GM21360 (cell line): ENCODE results near the gene RLN1.
"Not testable (repeated sequence)": the region's sequence is repeated elsewhere in the genome, so short reads cannot be mapped to it uniquely, and the experiment has no call there.

Source experiments
- ATAC-seq: cut with Tn5 transposase; IDR thresholded peaks from one replicate; pipeline ENCODE4 v1.9.1; 2021; ENCODE audit warnings: mild to moderate bottlenecking, moderate library complexity; ENCODE audit not compliant: unreplicated experiment

Gene RLN1

GRCh38 chr9:5326187-5326586 is 13.5 kb downstream of the RLN1 start:
- ATAC-seq = no peak

DNA sequence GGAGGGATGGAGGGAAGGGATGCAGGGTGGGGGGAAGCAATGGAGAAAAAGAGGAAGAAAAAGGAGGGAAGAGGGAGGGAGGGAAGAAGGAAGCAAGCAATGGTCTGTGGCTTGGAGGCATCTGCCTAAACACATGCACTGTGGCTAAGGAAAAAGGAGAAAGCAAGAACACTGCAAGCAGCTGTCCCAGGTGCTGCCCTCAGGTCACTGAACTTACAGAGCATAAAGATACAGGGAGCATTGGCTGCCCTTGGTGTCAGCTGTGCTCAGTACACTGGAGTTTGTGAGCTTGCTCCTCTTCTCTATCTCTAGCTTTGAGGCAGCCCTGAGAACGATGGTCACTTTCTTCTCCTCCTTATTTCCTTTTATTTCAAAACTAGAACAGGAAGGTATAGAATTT is 18.1 kb downstream of the RLN1 start:
- ATAC-seq = not testable (repeated sequence)

GRCh38 chr9:5321058-5321457 is 18.6 kb downstream of the RLN1 start:
- ATAC-seq = no peak

DNA sequence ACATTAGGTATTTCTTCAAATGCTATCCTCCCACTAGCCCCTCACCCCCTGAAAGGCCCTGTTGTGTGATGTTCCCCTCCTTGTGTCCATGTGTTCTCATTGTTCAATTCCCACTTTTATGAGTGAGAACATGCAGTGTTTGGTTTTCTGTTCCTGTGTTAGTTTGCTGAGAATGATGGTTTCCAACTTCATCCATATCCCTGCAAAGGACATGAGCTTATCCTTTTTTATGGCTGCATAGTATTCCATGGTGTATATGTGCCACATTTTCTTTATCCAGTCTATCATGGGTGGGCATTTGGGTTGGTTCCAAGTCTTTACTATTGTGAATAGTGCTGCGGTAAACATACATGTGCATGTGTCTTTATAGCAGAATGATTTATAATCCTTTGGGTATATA is 23.3 kb downstream of the RLN1 start:
- not testable (repeated sequence) for ATAC-seq

GRCh38 chr9:5315187-5315923 is 24.3 kb downstream of the RLN1 start:
- no peak for ATAC-seq

GRCh38 chr9:5310851-5311250 is 28.8 kb downstream of the RLN1 start:
- ATAC-seq = no peak

DNA sequence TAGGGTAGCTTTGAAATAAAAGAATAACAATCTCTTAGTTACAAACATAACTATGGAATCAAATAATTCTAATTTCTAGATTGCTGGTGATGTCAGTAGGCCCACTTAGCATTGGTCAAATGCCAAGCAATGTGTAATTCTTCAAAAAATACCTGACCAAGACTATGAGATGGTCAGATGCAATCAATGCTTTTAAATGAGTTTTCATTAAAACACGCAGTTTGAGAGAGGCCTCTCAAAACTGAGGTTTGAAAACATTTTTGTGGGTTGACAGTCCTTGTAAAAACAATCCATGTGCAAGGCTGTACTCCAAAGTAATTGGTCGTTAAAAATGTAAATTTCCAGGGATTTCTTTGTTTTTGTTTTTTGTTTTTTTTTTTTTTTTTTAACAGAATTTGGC is 33.9 kb downstream of the RLN1 start:
- no peak for ATAC-seq

GRCh38 chr9:5303840-5304795 is 35.6 kb downstream of the RLN1 start, which contains the start of gene RLN2:
Gene RLN2, minus strand, starts transcription at chr9:5304716. Its CDS starts 136 bp downstream, at chr9:5304580.
- ATAC-seq = peak; percentile 99

- no peak for ATAC-seq
Observed at GRCh38 chr9:5301544-5301943, 38.1 kb downstream of the RLN1 start.

- no peak for ATAC-seq
Observed at GRCh38 chr9:5292141-5292540, 47.5 kb downstream of the RLN1 start.

DNA sequence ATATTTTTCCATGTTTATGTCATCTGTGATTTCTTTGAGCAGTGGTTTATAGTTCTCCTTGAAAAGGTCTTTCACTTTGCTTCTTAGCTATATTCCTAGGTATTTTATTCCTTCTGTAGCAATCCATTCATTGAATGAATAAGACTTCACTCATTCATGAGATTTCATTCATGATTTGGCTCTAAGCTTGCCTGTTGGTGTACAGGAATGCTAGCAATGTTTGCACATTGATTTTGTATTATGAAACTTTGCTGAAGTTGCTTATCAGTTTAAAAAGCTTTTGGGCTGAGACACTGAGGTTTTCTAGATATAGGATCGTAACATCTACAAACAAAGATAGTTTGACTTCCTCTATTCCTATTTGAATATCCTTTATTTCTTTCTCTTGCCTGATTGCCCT is 51.1 kb downstream of the RLN1 start:
- no peak for ATAC-seq

- ATAC-seq = no peak
Observed at GRCh38 chr9:5286262-5286661, 53.4 kb downstream of the RLN1 start.
